GM13976 (cell line): ENCODE data around the gene NDST4.

ENCODE experiments used
- DNase-seq: peaks from one replicate; pipeline ENCODE4 v3.0.0; 2012; ENCODE audit warnings: low spot score
- in situ Hi-C: fragments of 300-500 bp; cut with MboI; formaldehyde crosslinking; loops from one replicate; pipeline ENCODE4 v1.12.0; 2022; ENCODE audit warnings: low sequenced_read_pairs, mixed read lengths, inconsistent platforms; ENCODE audit not compliant: unreplicated experiment
- TF ChIP-seq, protein P1 (sequence below): IDR thresholded peaks from 2 replicates; pipeline ENCODE4 v1.5.1; 2012; ENCODE audit warnings: borderline replicate concordance, mild to moderate bottlenecking; ENCODE audit not compliant: insufficient read depth; ENCODE audit errors: extremely low read depth, missing control alignments, control extremely low read depth

Gene NDST4

GRCh38 chr4:114874321-114874720, 239.1 kb downstream of the NDST4 start:
- in situ Hi-C loops: no loop called here
- TF ChIP-seq, protein P1, sequence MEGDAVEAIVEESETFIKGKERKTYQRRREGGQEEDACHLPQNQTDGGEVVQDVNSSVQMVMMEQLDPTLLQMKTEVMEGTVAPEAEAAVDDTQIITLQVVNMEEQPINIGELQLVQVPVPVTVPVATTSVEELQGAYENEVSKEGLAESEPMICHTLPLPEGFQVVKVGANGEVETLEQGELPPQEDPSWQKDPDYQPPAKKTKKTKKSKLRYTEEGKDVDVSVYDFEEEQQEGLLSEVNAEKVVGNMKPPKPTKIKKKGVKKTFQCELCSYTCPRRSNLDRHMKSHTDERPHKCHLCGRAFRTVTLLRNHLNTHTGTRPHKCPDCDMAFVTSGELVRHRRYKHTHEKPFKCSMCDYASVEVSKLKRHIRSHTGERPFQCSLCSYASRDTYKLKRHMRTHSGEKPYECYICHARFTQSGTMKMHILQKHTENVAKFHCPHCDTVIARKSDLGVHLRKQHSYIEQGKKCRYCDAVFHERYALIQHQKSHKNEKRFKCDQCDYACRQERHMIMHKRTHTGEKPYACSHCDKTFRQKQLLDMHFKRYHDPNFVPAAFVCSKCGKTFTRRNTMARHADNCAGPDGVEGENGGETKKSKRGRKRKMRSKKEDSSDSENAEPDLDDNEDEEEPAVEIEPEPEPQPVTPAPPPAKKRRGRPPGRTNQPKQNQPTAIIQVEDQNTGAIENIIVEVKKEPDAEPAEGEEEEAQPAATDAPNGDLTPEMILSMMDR: no peak
- DNase-seq: no peak

- DNase-seq: no peak
- TF ChIP-seq, protein P1: no peak
- in situ Hi-C loops: no loop called here
Measured at GRCh38 chr4:114870987-114871386, 242.4 kb downstream of the NDST4 start.

GRCh38 chr4:114866901-114867670, 246.3 kb downstream of the NDST4 start:
- in situ Hi-C loops: no loop called here
- no peak for DNase-seq
- TF ChIP-seq, protein P1: no peak

DNA sequence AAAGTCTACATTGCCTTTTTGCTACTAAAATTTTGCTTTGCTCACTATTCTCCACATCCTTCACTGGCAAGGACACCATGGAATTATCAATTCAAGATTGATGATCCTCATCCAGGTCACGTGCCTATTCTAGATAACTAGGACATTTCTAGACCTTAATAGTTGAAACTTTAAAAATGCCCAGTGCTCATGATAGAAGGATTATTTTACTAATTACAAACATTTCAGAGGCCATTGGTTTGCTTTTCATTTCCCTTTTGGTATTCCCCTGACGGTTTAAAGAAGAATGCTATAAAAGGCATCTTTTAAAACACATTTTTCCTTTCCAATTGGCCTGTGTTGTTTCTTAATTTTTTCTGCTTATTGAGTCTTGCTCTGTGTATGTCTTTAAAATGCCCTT, 249.4 kb downstream of the NDST4 start:
- in situ Hi-C loops: no loop called here
- TF ChIP-seq, protein P1: no peak
- DNase-seq: no peak

GRCh38 chr4:114860786-114861185, 252.6 kb downstream of the NDST4 start:
- in situ Hi-C loops: no loop called here
- DNase-seq: no peak
- TF ChIP-seq, protein P1: no peak

DNA sequence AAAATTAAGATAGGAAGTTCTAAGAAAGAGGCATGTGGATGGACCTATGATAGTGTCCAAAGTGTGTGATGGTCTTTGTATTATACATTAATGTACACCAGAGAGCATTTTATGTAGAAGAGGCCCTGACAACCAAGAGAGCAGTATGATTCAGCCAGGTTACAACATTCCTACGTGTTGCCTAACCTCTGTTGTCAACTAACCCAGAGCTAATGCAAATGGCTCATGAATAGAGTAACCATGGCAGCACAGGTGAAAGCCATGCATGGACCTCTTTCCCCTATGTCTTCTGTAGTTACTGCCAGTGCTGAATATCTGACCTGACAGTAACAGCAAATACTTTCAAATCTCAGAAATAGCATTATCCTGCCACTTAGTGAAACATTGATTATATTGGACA, 255.6 kb downstream of the NDST4 start:
- DNase-seq: no peak
- TF ChIP-seq, protein P1: no peak
- in situ Hi-C loops: no loop called here

DNA sequence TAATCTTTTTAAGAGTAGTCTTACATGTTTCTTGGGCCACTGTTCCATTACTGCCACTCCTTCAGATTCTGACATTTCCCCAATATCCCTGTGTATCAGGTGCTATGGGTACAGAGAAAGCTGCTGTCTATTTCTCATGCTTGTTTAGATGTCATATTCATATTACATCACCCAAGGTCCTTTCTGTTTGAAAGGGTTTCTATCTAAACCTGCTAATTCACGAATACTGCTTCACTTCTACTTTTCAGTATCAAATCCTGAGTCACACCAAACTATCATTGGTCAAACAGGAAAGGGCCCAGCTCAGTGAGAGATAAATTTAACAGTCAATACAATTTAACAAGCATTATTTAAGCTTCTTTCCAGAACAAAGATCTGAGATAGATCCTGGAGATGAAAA, 273.4 kb downstream of the NDST4 start:
- in situ Hi-C loops: no loop called here
- DNase-seq: no peak
- TF ChIP-seq, protein P1: no peak
